ENCODE measurements around the gene GRK1. TPM values are rescaled to one million over a fixed set of nuclear protein-coding genes. Genes with fewer than 3 reads are reported as not detected.

Gene GRK1
- total and polyA plus RNA-seq, 4 donors: 0.36 to 0.97 (median 0.67) TPM

DNA sequence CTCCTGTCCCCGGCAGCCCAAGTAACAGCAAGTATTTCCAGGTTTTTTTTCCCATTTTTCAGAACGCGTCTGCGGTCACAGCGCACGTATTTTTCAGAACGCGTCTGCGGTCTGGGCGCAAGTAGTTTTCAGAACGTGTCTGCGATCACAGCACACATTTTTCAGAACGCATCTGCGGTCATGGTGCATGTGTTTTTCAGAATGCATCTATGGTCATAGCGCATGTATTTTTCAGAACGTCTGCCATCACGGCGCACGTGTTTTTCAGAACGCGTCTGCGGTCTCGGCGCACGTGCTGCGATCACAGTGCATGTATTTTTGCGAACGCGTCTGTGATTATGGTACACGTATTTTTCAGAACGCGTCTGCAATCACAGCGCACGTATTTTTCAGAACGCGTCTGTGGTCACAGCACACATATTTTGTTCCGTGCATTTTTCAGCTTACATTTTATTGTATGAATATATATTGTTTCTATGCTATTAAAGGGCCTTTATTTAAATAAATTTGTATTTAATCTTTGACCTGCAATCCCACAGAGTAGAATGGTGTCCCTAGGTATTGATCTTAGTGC, 28.8 kb upstream of the GRK1 start:
- Histone ChIP-seq H3K27ac (ENCODE audit: low read depth, low read length) (no peak overlapping the region), H3K36me3 (ENCODE audit: control insufficient read depth, insufficient read depth, low read length) (peaks cover 66% of the 10 kb centered on the region), H3K9me3 (ENCODE audit: control insufficient read depth, insufficient read depth, low read length) (no peaks in the 10 kb centered on the region), H3K4me3 (ENCODE audit: low read depth, low read length) (no peak overlapping the region), H3K4me1 (ENCODE audit: control insufficient read depth, insufficient read depth, low read length) (no peaks in the 10 kb centered on the region), H3K27me3 (ENCODE audit: control insufficient read depth, insufficient read depth, low read length) (no peaks in the 10 kb centered on the region)
- no peak for DNase-seq (ENCODE audit: low read depth in 4 of 6, low spot score in 6 of 6)
- 98% methylated on average over 29 of the region's 37 CpGs for WGBS (ENCODE audit: insufficient coverage)

DNA sequence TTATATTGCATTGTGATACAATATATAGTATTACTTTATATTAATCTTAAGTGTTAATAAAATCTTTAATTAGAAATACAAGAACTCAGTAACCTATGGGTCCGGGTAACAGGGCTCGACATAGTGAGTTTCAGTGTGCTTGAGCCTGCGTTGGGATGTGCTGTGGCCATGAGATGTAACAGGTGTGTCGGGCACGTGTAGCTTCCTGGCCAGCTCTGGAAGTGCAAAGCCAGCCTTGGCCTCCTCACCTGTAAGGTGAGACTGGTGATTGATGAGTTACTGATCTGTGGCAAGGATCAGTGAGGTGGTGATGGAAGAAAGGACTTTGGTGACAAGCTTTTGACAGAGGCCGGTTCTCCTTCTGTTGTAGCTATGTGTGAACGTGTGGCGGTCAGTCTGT, 28.2 kb upstream of the GRK1 start:
- Histone ChIP-seq H3K9me3 (ENCODE audit: control insufficient read depth, insufficient read depth, low read length) (no peaks in the 10 kb centered on the region), H3K4me1 (ENCODE audit: control insufficient read depth, insufficient read depth, low read length) (no peaks in the 10 kb centered on the region), H3K4me3 (ENCODE audit: low read depth, low read length) (no peak overlapping the region), H3K27ac (ENCODE audit: low read depth, low read length) (no peak overlapping the region), H3K36me3 (ENCODE audit: control insufficient read depth, insufficient read depth, low read length) (peaks cover 60% of the 10 kb centered on the region), H3K27me3 (ENCODE audit: control insufficient read depth, insufficient read depth, low read length) (no peaks in the 10 kb centered on the region)
- WGBS (ENCODE audit: insufficient coverage): 98% methylated on average over 5 of the region's 8 CpGs
- no peak for DNase-seq (ENCODE audit: low read depth in 4 of 6, low spot score in 6 of 6)

GRCh38 chr13:113639616-113640262, 27.3 kb upstream of the GRK1 start:
- DNase-seq (ENCODE audit: low read depth in 4 of 6, low spot score in 6 of 6): peak in 1 of 6 donors; percentile 35
- H3K27ac ChIP-seq (ENCODE audit: low read depth, low read length): no peak overlapping the region
- H3K36me3 ChIP-seq (ENCODE audit: control insufficient read depth, insufficient read depth, low read length): peaks cover 53% of the 10 kb centered on the region
- H3K27me3 ChIP-seq (ENCODE audit: control insufficient read depth, insufficient read depth, low read length): no peaks in the 10 kb centered on the region
- whole genome bisulfite sequencing (ENCODE audit: insufficient coverage): 93% methylated on average over 23 of the region's 27 CpGs
- H3K4me1 ChIP-seq (ENCODE audit: control insufficient read depth, insufficient read depth, low read length): no peaks in the 10 kb centered on the region
- H3K9me3 ChIP-seq (ENCODE audit: control insufficient read depth, insufficient read depth, low read length): no peaks in the 10 kb centered on the region
- no peak overlapping the region for H3K4me3 ChIP-seq (ENCODE audit: low read depth, low read length)

DNA sequence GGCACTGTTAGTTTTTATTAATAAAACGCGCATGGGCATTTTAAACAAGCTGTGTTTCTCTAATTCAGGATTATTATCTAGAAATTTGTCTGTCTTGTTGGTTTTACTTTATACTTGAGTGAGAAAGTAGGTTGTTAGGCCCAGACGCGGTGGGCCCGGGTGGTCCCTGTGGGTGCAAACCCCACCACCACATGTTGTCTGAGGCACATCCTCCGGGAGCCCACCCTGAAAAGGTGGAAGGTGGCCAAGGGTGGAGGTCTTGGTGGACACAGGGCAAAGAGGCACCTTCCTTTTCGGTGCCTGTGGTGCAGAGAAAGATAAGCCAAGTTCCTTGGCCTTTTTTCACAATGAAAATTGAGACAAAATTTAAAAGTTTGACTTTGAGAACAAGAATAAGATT, 25.6 kb upstream of the GRK1 start:
- Histone ChIP-seq H3K36me3 (ENCODE audit: control insufficient read depth, insufficient read depth, low read length) (peaks cover 36% of the 10 kb centered on the region), H3K9me3 (ENCODE audit: control insufficient read depth, insufficient read depth, low read length) (no peaks in the 10 kb centered on the region), H3K27ac (ENCODE audit: low read depth, low read length) (no peak overlapping the region), H3K4me3 (ENCODE audit: low read depth, low read length) (no peak overlapping the region), H3K4me1 (ENCODE audit: control insufficient read depth, insufficient read depth, low read length) (no peaks in the 10 kb centered on the region), H3K27me3 (ENCODE audit: control insufficient read depth, insufficient read depth, low read length) (no peaks in the 10 kb centered on the region)
- WGBS (ENCODE audit: insufficient coverage): 92% methylated on average over 6 of the region's 7 CpGs
- no peak for DNase-seq (ENCODE audit: low read depth in 4 of 6, low spot score in 6 of 6)

- no peak for DNase-seq (ENCODE audit: low read depth in 4 of 6, low spot score in 6 of 6)
- Histone ChIP-seq H3K27ac (ENCODE audit: low read depth, low read length) (no peak overlapping the region), H3K27me3 (ENCODE audit: control insufficient read depth, insufficient read depth, low read length) (no peaks in the 10 kb centered on the region), H3K36me3 (ENCODE audit: control insufficient read depth, insufficient read depth, low read length) (peaks cover 25% of the 10 kb centered on the region), H3K9me3 (ENCODE audit: control insufficient read depth, insufficient read depth, low read length) (no peaks in the 10 kb centered on the region), H3K4me1 (ENCODE audit: control insufficient read depth, insufficient read depth, low read length) (peaks cover 9% of the 10 kb centered on the region), H3K4me3 (ENCODE audit: low read depth, low read length) (no peak overlapping the region)
- WGBS (ENCODE audit: insufficient coverage): 100% methylated on average over 1 of the region's 2 CpGs
Measured at GRCh38 chr13:113642563-113642962, 24.5 kb upstream of the GRK1 start.

DNA sequence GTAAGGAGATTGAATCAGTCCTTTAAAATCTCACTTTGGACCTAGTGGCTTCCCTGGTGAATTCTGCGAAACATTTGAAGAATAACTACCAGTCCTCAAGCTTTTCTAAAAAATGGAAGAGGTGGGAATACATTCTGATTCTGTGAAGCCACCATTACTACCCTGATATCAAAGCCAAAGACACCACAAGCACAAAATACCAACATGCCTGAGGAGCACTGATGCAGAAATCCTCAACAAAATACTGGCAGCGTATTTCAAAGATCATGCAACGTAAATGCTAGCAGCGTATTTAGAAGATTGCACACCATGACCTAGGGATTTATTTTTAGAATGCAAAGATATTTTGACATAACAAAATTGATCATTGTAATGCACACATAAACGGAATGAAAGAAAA, 23.4 kb upstream of the GRK1 start:
- Histone ChIP-seq H3K27me3 (ENCODE audit: control insufficient read depth, insufficient read depth, low read length) (no peaks in the 10 kb centered on the region), H3K27ac (ENCODE audit: low read depth, low read length) (no peak overlapping the region), H3K4me3 (ENCODE audit: low read depth, low read length) (no peak overlapping the region), H3K4me1 (ENCODE audit: control insufficient read depth, insufficient read depth, low read length) (peaks cover 19% of the 10 kb centered on the region), H3K36me3 (ENCODE audit: control insufficient read depth, insufficient read depth, low read length) (peaks cover 19% of the 10 kb centered on the region), H3K9me3 (ENCODE audit: control insufficient read depth, insufficient read depth, low read length) (no peaks in the 10 kb centered on the region)
- no CpG with 5 or more reads among the region's 5 CpGs for WGBS (ENCODE audit: insufficient coverage)
- no peak for DNase-seq (ENCODE audit: low read depth in 4 of 6, low spot score in 6 of 6)

DNA sequence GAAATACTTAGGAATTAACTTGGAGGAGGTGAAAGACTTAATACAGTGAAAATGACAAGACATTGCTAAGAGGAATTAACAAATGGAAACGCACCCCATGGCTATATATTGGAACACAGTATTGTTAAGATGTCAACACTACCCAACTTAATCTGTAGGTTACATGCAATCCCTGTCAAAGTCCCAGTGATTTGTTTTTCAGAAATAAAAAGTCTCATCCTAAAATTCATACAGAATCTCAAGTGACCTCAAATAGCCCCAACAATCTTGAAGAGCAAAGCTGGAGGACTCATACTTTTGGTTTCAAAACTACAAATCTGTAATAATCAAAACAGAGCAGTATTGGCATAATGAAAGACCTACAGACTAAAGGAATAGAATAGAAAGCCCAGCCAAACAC, 22.2 kb upstream of the GRK1 start:
- Histone ChIP-seq H3K36me3 (ENCODE audit: control insufficient read depth, insufficient read depth, low read length) (peaks cover 18% of the 10 kb centered on the region), H3K4me3 (ENCODE audit: low read depth, low read length) (no peak overlapping the region), H3K27me3 (ENCODE audit: control insufficient read depth, insufficient read depth, low read length) (no peaks in the 10 kb centered on the region), H3K9me3 (ENCODE audit: control insufficient read depth, insufficient read depth, low read length) (no peaks in the 10 kb centered on the region), H3K27ac (ENCODE audit: low read depth, low read length) (no peak overlapping the region), H3K4me1 (ENCODE audit: control insufficient read depth, insufficient read depth, low read length) (peaks cover 19% of the 10 kb centered on the region)
- DNase-seq (ENCODE audit: low read depth in 4 of 6, low spot score in 6 of 6): no peak
- WGBS (ENCODE audit: insufficient coverage): no CpG with 5 or more reads among the region's 1 CpG

GRCh38 chr13:113645329-113645728, 21.7 kb upstream of the GRK1 start:
- WGBS (ENCODE audit: insufficient coverage): 96% methylated on average over 5 of the region's 9 CpGs
- no peak overlapping the region for H3K27ac ChIP-seq (ENCODE audit: low read depth, low read length)

GRCh38 chr13:113646376-113646775, 20.6 kb upstream of the GRK1 start:
- 58% methylated on average over 4 of the region's 11 CpGs for WGBS (ENCODE audit: insufficient coverage)
- Histone ChIP-seq H3K27ac (ENCODE audit: low read depth, low read length) (no peak overlapping the region), H3K4me3 (ENCODE audit: low read depth, low read length) (no peak overlapping the region), H3K27me3 (ENCODE audit: control insufficient read depth, insufficient read depth, low read length) (no peaks in the 10 kb centered on the region), H3K4me1 (ENCODE audit: control insufficient read depth, insufficient read depth, low read length) (peaks cover 24% of the 10 kb centered on the region), H3K36me3 (ENCODE audit: control insufficient read depth, insufficient read depth, low read length) (peaks cover 11% of the 10 kb centered on the region), H3K9me3 (ENCODE audit: control insufficient read depth, insufficient read depth, low read length) (no peaks in the 10 kb centered on the region)
- peak in 1 of 6 donors; percentile 57 for DNase-seq (ENCODE audit: low read depth in 4 of 6, low spot score in 6 of 6)

More at GRCh38 chr13:113645329-113645728, 21.7 kb upstream of the GRK1 start:
- no peaks in the 10 kb centered on the region for H3K9me3 ChIP-seq (ENCODE audit: control insufficient read depth, insufficient read depth, low read length)
- no peak for DNase-seq (ENCODE audit: low read depth in 4 of 6, low spot score in 6 of 6)
- H3K27me3 ChIP-seq (ENCODE audit: control insufficient read depth, insufficient read depth, low read length): no peaks in the 10 kb centered on the region
- no peak overlapping the region for H3K4me3 ChIP-seq (ENCODE audit: low read depth, low read length)
- peaks cover 19% of the 10 kb centered on the region for H3K4me1 ChIP-seq (ENCODE audit: control insufficient read depth, insufficient read depth, low read length)
- H3K36me3 ChIP-seq (ENCODE audit: control insufficient read depth, insufficient read depth, low read length): peaks cover 14% of the 10 kb centered on the region

DNA sequence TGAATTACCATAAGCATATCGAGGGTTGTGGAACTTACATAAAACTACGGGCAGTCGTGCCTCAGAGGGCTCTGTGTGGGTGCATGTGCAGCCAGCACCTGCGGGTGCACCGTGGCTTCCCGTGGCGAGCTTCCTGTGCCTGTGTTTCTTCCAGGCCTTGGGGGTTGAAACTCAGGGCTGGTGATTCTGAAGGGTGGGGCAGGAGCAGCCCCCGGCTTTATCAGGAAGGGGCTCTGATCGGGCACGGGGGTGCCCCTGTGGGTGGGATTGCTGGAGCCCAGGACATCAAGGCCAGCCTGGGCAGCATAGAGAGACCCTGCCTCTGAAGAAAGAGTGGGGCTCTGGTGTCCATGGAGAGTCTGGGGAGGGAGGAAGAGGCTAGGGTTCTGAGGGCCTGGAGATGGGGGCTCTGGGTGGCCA, 20.1 kb upstream of the GRK1 start:
- H3K27ac ChIP-seq (ENCODE audit: low read depth, low read length): peak overlapping the region; percentile 50

More for the DNA sequence above, 20.1 kb upstream of the GRK1 start:
- Histone ChIP-seq H3K4me1 (ENCODE audit: control insufficient read depth, insufficient read depth, low read length) (peaks cover 24% of the 10 kb centered on the region), H3K36me3 (ENCODE audit: control insufficient read depth, insufficient read depth, low read length) (peaks cover 11% of the 10 kb centered on the region), H3K27me3 (ENCODE audit: control insufficient read depth, insufficient read depth, low read length) (no peaks in the 10 kb centered on the region), H3K9me3 (ENCODE audit: control insufficient read depth, insufficient read depth, low read length) (no peaks in the 10 kb centered on the region), H3K4me3 (ENCODE audit: low read depth, low read length) (no peak overlapping the region)
- 92% methylated on average over 9 of the region's 10 CpGs for WGBS (ENCODE audit: insufficient coverage)
- DNase-seq (ENCODE audit: low read depth in 4 of 6, low spot score in 6 of 6): no peak
